ENCODE data around the gene H2BW1. TPM values are rescaled to one million over a fixed set of nuclear protein-coding genes. Genes with fewer than 3 reads are reported as not detected.
"Not testable (repeated sequence)": the region's sequence is repeated elsewhere in the genome, so short reads cannot be mapped to it uniquely, and the experiment has no call there.

Gene H2BW1
- not detected for total RNA-seq
- long read RNA-seq: 0 reads

GRCh38 chrX:104013606-104014005 is at the start of gene H2BW1:
TSS of gene H2BW1 (minus strand) at chrX:104013708. CDS start at chrX:104013576, 132 bp downstream.
- ATAC-seq (no peak), DNase-seq (ENCODE audit: missing footprints) (no peak)
- intact Hi-C loops (cut with DNase I): no loop called here

- intact Hi-C loops (cut with DNase I); DNase-seq (ENCODE audit: missing footprints): not testable (repeated sequence)
Measured at GRCh38 chrX:104062636-104063035, 49.1 kb upstream of the H2BW1 start.

GRCh38 chrX:104054956-104055355 is 41.4 kb upstream of the H2BW1 start:
- ATAC-seq; intact Hi-C loops (cut with DNase I): not testable (repeated sequence)

More at GRCh38 chrX:104062636-104063035, 49.1 kb upstream of the H2BW1 start:
- ATAC-seq: not testable (repeated sequence)

GRCh38 chrX:104047171-104047570 is 33.7 kb upstream of the H2BW1 start:
- intact Hi-C loops (cut with DNase I): no loop called here
- DNase-seq (ENCODE audit: missing footprints): no peak
- no peak for ATAC-seq

More at GRCh38 chrX:104054956-104055355, 41.4 kb upstream of the H2BW1 start:
- not testable (repeated sequence) for DNase-seq (ENCODE audit: missing footprints)

GRCh38 chrX:104045642-104046041 is 32.1 kb upstream of the H2BW1 start:
- intact Hi-C loops (cut with DNase I): no loop called here
- DNase-seq (ENCODE audit: missing footprints) (no peak), ATAC-seq (no peak)

- ATAC-seq: no peak
- no peak for DNase-seq (ENCODE audit: missing footprints)
- intact Hi-C loops (cut with DNase I): no loop called here
Measured at GRCh38 chrX:104041003-104041402, 27.5 kb upstream of the H2BW1 start.

- no peak for DNase-seq (ENCODE audit: missing footprints)
- ATAC-seq: no peak
- intact Hi-C loops (cut with DNase I): no loop called here
Measured at GRCh38 chrX:104039689-104040505, 26.4 kb upstream of the H2BW1 start, which contains the start of gene H2BW2. TSS of gene H2BW2 (plus strand) at chrX:104039956. CDS start at chrX:104039995, 39 bp downstream.

GRCh38 chrX:104018126-104018525 is 4.6 kb upstream of the H2BW1 start:
- DNase-seq (ENCODE audit: missing footprints): no peak
- intact Hi-C loops (cut with DNase I): no loop called here
- ATAC-seq: no peak

GRCh38 chrX:104015576-104015975 is 2.1 kb upstream of the H2BW1 start:
- not testable (repeated sequence) for ATAC-seq; DNase-seq (ENCODE audit: missing footprints)

GRCh38 chrX:104013158-104013557 is 350 bp downstream of the H2BW1 start:
- intact Hi-C loops (cut with DNase I): no loop called here
- DNase-seq (ENCODE audit: missing footprints) (no peak), ATAC-seq (no peak)

More at GRCh38 chrX:104015576-104015975, 2.1 kb upstream of the H2BW1 start:
- intact Hi-C loops (cut with DNase I): not testable (repeated sequence)

- intact Hi-C loops (cut with DNase I): no loop called here
- ATAC-seq: no peak
- no peak for DNase-seq (ENCODE audit: missing footprints)
Measured at GRCh38 chrX:104008831-104009230, 4.7 kb downstream of the H2BW1 start.

GRCh38 chrX:103999234-103999633 is 14.3 kb downstream of the H2BW1 start:
- intact Hi-C loops (cut with DNase I): no loop called here
- ATAC-seq: no peak
- no peak for DNase-seq (ENCODE audit: missing footprints)

- DNase-seq (ENCODE audit: missing footprints); intact Hi-C loops (cut with DNase I); ATAC-seq: not testable (repeated sequence)
Measured at GRCh38 chrX:103983508-103983907, 30.0 kb downstream of the H2BW1 start.

- DNase-seq (ENCODE audit: missing footprints); intact Hi-C loops (cut with DNase I): not testable (repeated sequence)
- ATAC-seq: peak; percentile 85
Measured at GRCh38 chrX:103962411-103963278, 50.9 kb downstream of the H2BW1 start, which contains the start of gene TMSB15B. TSS of gene TMSB15B (plus strand) at chrX:103962627.

Other genes starting within 250 kb of the H2BW1 start
- gene PLP1, start 236.9 kb downstream of the H2BW1 start, total RNA-seq: 11.4 TPM
- gene RAB9B, start 181.5 kb downstream of the H2BW1 start, total RNA-seq: 33.9 TPM
- 0.27 TPM for gene TMSB15B, start 51.1 kb downstream of the H2BW1 start, total RNA-seq
- not detected for gene H2BW2, start 26.2 kb upstream of the H2BW1 start, total RNA-seq
- 0.19 TPM for gene TMSB15C, start 62.5 kb upstream of the H2BW1 start, total RNA-seq
- gene ZCCHC18, start 98.8 kb upstream of the H2BW1 start, total RNA-seq: 0.22 TPM
- gene SLC25A53, start 143.3 kb upstream of the H2BW1 start, total RNA-seq: 11.8 TPM
- gene FAM199X, start 152.7 kb upstream of the H2BW1 start, total RNA-seq: 10.7 TPM
- gene ESX1, start 241.2 kb upstream of the H2BW1 start, total RNA-seq: not detected

All from Right ventricle myocardium inferior (tissue), 1 donor.